Stimulated activated CD8-positive, alpha-beta memory T cell treated with anti-CD3 and anti-CD28 coated beads, Interleukin-4, amount 100 ng/mL, for 48 hours (primary cell): ENCODE data around the gene XPC.
"Not testable (repeated sequence)": the region's sequence is repeated elsewhere in the genome, so short reads cannot be mapped to it uniquely, and the experiment has no call there.

Source experiments
- DNase-seq: peaks from one replicate; pipeline ENCODE4 v3.0.0-alpha.2; 2020

The XPC gene

GRCh38 chr3:14178247-14179113 lies at the start of gene XPC, which contains the start of gene LSM3:
Gene XPC (minus strand): TSS chr3:14178601. CDS start chr3:14178568, 33 bp downstream.
Gene LSM3 (plus strand): TSS chr3:14178817. CDS start chr3:14178861, 44 bp downstream.
- peak; percentile 98 for DNase-seq

GRCh38 chr3:14227856-14228255 lies 49.5 kb upstream of the XPC start:
- DNase-seq: no peak

- DNase-seq: not testable (repeated sequence)
Measured at GRCh38 chr3:14226351-14226750, 48.0 kb upstream of the XPC start.

- DNase-seq: no peak
Measured at GRCh38 chr3:14225421-14225820, 47.0 kb upstream of the XPC start.

GRCh38 chr3:14224895-14225294 lies 46.5 kb upstream of the XPC start:
- DNase-seq: no peak

GRCh38 chr3:14223595-14223994 lies 45.2 kb upstream of the XPC start:
- DNase-seq: no peak

GRCh38 chr3:14222900-14223594 lies 44.6 kb upstream of the XPC start:
- DNase-seq: no peak

- DNase-seq: no peak
Measured at GRCh38 chr3:14222457-14222856, 44.1 kb upstream of the XPC start.

GRCh38 chr3:14221902-14222301 lies 43.5 kb upstream of the XPC start:
- DNase-seq: no peak

GRCh38 chr3:14220933-14221332 lies 42.5 kb upstream of the XPC start:
- no peak for DNase-seq

- no peak for DNase-seq
Measured at GRCh38 chr3:14218355-14218754, 40.0 kb upstream of the XPC start.

GRCh38 chr3:14216257-14217048 lies 38.1 kb upstream of the XPC start:
- peak; percentile 54 for DNase-seq

- DNase-seq: no peak
Measured at GRCh38 chr3:14214764-14215163, 36.4 kb upstream of the XPC start.

- no peak for DNase-seq
Measured at GRCh38 chr3:14213066-14213774, 34.8 kb upstream of the XPC start.

- DNase-seq: no peak
Measured at GRCh38 chr3:14212032-14212431, 33.6 kb upstream of the XPC start.

GRCh38 chr3:14211621-14212020 lies 33.2 kb upstream of the XPC start:
- no peak for DNase-seq

- DNase-seq: no peak
Measured at GRCh38 chr3:14210843-14211594, 32.6 kb upstream of the XPC start.

- DNase-seq: no peak
Measured at GRCh38 chr3:14210290-14210688, 31.9 kb upstream of the XPC start.

- no peak for DNase-seq
Measured at GRCh38 chr3:14209581-14210289, 31.3 kb upstream of the XPC start.

- no peak for DNase-seq
Measured at GRCh38 chr3:14208977-14209394, 30.6 kb upstream of the XPC start.

GRCh38 chr3:14208168-14208567 lies 29.8 kb upstream of the XPC start:
- no peak for DNase-seq
